H4 (cell line): ENCODE data around the gene ATF7IP2. TPM values are rescaled to one million over a fixed set of nuclear protein-coding genes. Genes with fewer than 3 reads are reported as not detected.
A peak's percentile ranks its signal among the peaks of the same experiment; 100 is the strongest.

Experiments
- DNase-seq: peaks from one replicate; pipeline ENCODE4 v3.0.0-alpha.2; 2015; ENCODE audit warnings: low spot score
- total RNA-seq: library from RNA; depleted of rRNA; stranded (reverse); fragments of >200 nt; shearing (Covaris generic); gene quantifications from 2 replicates; pipeline ENCODE4 v1.2.3, GENCODE V29; 2014; rRNA removed

The ATF7IP2 gene
- total RNA-seq, 1 experiment from 2014 or later: not detected

DNA sequence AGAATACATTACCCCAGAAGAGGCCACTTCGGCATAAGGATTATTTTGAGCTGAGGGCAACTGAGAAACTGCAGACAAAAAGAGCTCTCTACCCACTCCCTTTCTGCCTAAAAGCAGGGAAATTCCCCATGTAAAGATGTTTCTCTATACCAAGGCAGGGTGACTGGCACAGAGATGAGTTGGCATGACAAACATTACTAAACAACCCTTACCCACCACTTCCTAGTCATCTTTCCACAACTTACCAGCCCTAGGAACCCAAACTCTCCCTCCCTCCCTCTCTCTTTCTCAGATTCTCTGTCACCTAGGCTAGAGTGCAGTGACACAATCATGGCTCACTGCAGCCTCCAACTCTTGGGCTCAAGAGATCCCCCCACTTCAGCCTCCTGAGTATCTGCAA lies 126.0 kb downstream of the ATF7IP2 start:
- no peak for DNase-seq

DNA sequence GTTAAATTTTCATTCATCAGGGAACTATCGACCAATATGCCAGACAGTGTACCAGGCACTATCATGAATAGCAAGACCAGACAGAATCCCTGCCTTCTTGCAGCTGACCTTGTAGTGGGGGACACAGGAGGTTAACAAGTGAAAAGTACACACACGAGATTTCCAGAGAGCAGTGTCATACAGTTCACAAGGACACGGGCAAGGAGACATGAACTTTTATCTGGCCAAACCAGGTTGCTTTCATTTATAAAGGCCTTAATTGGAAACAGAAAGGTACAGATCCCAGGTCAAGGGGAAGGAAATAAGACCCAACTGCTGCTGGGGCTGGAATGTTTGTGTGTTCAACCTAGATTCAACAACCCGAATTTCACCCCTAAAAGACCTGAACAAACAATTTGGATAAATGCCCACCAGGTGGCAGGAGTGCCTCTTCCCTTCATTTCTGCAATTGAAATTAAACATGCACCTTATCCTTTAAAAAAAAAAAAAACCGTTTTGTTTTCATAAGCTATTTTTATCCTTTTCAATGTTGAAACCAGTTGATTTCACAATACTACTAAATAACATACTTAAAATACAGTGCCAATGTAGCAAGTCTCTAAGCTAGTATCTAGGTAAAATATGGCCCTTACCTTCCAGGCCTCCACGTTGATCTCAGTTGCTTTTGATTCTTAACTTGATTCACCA lies 128.7 kb downstream of the ATF7IP2 start:
- peak; percentile 52 for DNase-seq

- DNase-seq: no peak
Observed at GRCh38 chr16:10517868-10518267, 132.0 kb downstream of the ATF7IP2 start.

- DNase-seq: no peak
Observed at GRCh38 chr16:10518479-10519041, 132.7 kb downstream of the ATF7IP2 start.

DNA sequence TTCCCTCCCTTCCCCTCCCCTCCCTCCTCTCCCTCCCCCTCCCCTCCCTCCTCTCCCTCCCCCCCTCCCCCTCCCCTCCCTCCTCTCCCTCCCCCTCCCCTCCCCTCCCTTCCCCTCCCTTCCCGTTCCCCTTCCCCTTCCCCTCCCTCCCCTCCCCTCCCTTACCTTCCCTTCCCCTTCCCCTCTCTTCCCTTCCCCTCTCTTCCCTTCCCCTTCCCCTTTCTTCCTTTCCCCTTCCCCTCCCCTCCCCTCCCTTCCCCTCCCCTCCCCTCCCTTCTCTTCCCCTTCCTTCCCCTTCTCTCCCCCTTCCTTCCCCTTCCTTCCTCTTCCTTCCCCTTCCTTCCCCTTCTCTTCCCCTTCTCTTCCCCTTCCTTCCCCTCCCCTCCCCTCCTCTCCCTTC lies 133.4 kb downstream of the ATF7IP2 start:
- DNase-seq: no peak

DNA sequence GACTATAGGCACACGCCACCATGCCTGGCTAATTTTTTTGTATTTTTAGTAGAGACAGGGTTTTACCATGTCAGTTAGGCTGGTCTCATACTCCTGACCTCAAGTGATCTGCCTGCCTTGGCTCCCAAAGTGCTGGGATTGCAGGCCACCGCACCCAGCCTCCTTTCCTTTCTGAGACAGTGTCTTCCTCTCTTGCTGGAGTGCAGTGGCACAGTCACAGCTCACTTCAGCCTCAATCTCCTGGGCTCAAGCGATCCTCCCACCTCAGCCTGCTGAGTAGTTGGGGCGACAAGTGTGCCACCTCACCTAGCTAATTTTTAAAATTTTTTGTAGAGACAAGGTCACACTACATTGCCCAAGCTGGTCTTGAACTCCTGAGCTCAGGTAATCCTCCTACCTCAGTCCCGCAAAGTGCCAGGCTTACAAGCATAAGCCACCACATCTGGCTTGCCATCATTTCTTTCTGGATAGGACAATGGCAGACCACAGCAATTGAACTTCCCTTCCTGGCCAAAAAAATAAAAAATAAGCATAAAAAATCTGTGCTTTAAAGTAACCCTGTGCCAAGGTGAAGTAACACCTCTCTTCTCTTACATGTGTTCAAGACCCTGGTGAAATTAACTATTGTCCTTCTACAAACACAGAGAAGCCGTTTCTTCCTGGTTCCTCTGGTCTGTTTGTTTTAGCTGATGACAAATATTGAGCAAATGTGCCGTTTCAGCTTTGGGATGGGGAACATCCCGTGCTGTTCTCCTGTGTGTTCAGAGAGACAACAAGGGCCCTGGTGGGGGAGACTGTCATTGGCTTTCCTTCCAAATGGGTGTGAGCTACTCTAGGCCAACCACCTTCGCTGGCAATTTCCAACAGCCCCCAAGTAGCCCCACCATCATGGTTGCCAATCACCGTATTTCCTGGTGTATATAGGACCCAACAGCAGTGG lies 134.3 kb downstream of the ATF7IP2 start:
- no peak for DNase-seq

- no peak for DNase-seq
Observed at GRCh38 chr16:10520869-10521578, 135.2 kb downstream of the ATF7IP2 start.

DNA sequence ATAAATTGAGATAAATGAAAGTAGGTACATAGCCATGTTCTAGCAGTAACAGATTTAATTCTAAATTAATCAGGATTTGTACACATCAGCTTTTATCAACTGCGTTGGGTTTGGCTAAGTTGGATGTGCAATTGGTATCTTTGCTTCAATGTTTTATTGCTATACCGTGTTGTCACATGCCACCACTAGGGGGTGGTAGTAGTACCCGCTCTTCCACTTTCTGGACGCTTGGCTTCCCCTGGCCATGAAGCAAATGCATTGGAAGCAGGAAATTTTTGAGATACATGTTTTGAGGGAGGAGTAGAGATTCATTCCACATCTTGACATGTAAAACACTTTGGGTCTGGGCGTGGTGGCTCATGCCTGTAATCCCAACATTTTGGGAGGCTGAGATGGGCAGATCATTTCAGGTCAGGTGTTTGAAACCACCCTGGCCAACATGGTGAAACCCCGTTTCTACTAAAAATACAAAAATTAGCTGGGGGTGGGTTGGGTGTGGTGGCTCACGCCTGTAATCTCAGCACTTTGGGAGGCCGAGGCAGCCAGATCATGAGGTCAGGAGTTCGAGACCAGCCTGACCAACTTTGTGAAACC lies 135.9 kb downstream of the ATF7IP2 start:
- peak; percentile 66 for DNase-seq

GRCh38 chr16:10522966-10523365 lies 137.1 kb downstream of the ATF7IP2 start:
- no peak for DNase-seq

DNA sequence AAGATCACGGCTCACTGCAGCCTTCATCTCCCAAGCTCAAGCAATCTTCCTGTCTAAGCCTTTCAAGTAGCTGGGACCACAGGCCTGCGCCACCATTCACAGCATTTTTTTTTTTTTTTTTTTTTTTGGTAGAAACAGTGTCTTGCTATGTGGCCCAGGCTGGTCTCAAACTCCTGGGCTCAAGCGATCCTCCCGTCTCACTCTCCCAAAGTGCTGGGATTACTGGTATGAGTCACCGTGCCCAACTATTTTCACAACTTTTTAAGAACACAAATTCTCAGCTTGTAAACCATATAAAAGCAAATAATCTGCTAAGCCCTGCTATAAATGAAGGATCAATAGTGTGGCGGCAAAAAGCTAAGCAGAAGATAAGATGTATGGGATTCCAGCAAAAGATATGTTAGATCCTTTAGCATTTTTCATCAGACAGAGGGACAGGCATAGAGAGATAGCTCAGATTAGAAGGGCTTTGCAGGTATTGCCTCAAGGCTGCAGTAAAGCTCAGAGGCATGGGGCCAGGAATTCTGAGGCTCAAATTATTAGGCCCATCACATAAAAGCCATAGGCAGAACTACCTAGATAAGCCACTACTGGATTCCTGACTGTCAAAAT lies 139.5 kb downstream of the ATF7IP2 start:
- DNase-seq: no peak

GRCh38 chr16:10526962-10527361 lies 141.1 kb downstream of the ATF7IP2 start:
- DNase-seq: no peak

DNA sequence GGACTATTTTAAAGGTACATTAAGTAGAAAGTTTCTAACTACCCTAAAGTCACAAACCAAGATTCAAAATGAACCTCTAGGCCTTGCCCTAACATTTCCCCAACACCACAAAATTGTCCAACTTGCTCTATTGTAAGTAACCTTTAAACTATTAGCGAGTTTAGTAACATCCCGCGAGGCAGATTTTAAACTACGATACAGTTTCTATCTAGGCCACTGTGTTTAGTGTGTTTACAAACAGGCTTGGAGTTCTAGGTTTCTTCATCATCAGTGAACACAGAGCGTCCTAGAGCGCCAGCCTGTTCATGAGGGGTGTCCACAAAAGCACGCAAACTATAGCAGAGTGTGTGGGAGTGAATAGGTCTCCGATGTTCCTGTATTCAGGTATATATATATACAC lies 142.8 kb downstream of the ATF7IP2 start:
- DNase-seq: no peak

GRCh38 chr16:10529895-10530669 lies 144.2 kb downstream of the ATF7IP2 start:
- no peak for DNase-seq

DNA sequence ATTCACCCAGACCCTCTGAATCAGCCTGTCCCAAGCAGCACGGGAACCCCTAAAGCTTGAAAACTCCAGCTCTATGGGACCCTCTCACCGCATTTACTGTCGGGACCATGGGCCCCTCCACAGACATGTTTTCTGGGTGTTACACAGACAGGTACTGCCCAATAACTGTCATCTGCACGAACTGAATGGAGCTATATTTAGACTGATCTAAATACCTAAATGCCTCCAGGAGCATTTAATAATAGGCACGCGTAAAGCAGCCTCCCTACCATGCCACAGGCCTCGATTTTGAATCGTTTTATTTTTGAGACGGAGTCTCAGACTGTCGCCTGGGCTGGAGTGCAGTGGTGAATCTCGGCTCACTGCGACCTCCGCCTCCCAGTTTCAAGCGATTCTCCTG lies 144.8 kb downstream of the ATF7IP2 start:
- no peak for DNase-seq

DNA sequence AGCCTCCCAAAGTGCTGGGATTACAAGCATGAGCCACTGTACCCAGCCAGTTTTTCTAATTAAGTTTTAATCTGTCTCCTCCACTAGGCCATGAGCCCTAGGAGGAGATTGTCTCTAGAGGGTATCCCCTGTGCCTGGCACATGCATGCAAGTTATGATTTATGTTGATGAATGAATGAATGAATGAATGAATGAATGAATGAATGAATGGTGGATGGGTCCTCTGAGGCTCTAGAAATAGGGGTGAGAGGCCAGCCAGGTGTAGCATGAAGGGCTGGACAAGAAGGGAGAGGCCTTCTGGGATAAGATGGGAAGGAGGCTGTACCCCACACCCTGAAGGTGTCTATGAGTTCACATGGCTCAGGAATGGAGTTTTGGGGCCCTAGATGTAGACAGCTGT lies 145.7 kb downstream of the ATF7IP2 start:
- no peak for DNase-seq

Other genes with a start within 250 kb of the ATF7IP2 start
- gene GRIN2A, start 203.6 kb upstream of the ATF7IP2 start, total RNA-seq: 0.17 TPM in 1 of 2 replicates, not detected in the other
- gene EMP2, start 194.5 kb downstream of the ATF7IP2 start, total RNA-seq: 9.7 and 9.9 TPM in 2 replicates